SKM-1 treated with dmso at 0.1 percent for 144 hours (cell line): Measurements from ENCODE around the gene TMEM245.

Experiments
- DNase-seq: peaks from one replicate; lab custom pipeline; 2025; ENCODE audit not compliant: unreplicated experiment; lab: John Stamatoyannopoulos, UW

The TMEM245 gene

DNA sequence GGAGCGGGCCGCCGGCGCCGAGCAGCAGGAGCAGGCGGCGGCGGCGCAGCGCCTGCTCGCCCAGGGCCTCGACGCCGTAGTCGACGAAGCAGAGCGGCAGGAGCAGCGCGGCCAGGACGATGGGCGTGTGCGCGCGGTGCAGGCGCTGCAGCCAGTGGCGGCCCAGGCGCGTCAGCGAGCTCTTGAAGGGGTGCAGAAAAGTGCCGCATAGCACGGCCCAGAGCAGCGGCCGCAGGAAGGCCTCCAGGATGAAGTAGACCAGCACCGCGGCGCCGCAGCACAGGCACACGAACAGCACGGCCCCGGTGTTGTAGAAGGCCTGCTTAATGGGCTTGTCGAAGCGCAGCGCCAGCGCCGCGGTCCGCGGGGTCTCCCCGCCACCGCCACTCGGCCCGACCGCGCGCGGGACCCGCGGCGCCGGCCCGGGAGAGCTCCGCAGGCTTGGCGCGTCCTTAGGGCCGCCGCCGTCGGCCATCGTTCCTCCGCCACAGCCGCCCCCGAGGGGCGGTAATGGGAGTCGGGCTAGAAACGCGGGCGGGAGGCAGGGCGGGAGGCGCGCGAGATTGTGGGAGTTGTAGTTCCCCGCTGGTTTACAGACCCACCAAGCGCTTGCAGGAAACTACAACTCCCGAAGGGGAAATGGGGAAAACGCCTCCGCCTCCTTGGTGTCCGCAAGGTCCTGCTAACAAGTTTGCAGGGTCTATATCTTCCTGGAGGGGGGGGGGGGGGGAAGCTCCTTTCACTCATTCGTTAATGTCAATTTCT, at the start of gene TMEM245:
Gene TMEM245, minus strand, starts transcription at position 509 of the 765 bp plus-strand sequence. Its CDS starts 34 bp downstream, at position 475.
- DNase-seq, result peak; percentile 80

DNA sequence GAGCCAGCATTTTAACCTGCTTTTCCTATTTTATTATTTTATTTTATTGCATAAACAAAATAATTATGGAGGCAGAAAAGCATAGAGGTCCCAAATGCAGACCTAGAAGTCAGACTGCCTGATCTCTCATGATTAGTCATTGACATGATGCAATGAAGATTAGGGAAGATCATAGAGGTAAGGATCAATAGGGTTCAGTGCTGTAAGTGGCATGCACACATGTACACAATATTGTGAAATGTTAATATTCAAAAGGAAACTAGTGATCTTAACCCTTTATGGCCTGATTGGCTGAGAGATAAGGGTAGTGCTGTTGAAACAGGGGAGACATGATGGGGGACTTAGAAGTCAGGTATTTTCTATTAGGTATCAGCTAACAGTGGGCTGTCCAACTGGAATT, 48.4 kb upstream of the TMEM245 start:
- DNase-seq, result no peak

GRCh38 chr9:109167716-109168115, 48.0 kb upstream of the TMEM245 start:
- no peak for DNase-seq

- no peak for DNase-seq
These were observed 47.2 kb upstream of the TMEM245 start, which contains the start of gene FRRS1L for GRCh38 chr9:109166771-109167601. Gene FRRS1L, minus strand, starts transcription at chr9:109167249. Its CDS starts 111 bp downstream, at chr9:109167138.

DNA sequence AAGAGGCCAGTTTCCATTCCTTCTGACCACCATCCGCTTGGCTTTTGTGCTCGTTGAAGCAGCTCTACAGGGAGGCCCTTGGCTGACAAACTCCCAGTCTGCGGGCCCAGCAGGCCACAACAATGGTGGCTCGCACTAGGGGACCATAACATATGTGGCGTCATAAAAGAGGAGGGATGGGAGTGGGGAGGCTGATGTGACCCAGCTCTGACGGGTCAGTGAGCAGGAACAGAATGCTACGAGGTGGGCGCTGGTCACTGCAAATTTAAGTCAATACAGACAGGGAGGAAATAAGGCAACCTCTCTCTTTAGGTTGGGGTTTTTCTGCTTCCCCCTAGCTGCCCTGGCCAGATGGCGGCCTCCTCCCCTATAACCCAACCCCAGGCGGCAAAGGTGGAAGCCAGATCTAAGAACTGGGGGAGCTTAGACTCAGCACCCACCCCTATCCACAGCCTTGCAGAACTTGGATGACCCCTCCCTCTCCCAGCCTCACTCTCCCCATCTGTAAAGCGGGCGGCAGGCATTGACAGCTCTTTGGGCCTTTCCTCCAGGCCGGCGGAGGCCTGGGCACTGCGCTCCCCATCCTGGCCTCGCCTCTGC, 46.5 kb upstream of the TMEM245 start:
- DNase-seq, result no peak

DNA sequence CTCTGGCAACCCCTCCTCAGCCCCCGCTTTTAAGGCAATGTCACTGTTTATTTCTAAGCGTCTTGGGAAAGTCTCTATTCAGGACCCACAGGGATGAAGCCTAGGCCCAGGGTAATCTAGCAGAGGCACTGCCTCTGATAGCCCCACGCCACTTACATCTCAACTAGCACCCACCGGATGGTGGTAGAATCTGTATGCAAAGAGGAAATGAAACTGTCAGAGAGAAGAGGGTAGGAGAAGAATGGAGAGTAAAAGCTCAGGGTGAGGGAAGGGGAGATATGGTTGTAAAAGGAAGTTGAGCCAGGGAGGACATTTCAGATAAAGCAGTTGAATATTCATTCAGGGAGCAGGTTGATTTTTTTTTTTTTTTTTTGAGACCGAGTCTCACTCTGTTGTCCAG, 44.3 kb upstream of the TMEM245 start:
- peak; percentile 14 for DNase-seq

- DNase-seq, result no peak
These were observed 43.4 kb upstream of the TMEM245 start for GRCh38 chr9:109163194-109163593.

DNA sequence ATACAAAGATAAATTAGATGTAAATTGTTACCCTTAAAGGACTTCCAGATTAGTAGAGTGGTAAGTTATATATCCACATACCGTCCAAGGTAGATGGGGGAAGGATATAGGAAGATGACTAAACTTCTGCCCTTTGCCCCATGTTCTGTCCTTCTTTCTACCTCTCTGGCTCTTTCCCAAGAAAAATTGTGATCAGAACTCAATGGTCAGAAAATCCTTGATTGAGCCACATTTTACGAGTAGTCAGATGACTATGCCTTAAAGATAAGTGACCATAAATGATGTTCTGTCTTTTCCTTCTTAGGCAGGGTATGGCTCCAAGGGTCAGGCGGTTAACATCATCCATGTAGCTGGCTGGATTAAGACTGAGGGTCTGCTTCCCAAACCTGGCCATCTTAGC, 42.9 kb upstream of the TMEM245 start:
- no peak for DNase-seq

GRCh38 chr9:109161471-109161870, 41.7 kb upstream of the TMEM245 start:
- DNase-seq, result no peak

DNA sequence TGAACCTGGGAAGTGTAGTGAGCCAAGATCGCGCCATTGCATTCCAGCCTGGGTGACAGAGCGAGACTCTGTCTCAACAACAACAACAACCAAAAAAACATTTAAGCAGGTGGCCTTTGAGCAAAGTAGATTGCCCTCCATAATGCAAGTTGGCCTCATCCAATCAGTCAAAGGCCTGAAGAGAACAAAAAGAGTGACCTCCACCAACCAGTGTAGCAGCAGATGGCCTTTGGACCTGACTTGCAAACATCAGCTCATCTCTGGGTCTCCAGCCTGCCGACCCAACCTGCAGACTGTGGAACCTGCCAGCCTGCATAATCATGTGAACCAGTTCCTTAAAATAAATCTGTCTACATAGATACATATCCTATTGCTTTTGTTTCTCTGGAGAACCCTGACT, 39.8 kb upstream of the TMEM245 start:
- no peak for DNase-seq

GRCh38 chr9:109158651-109159050, 38.9 kb upstream of the TMEM245 start:
- DNase-seq, result no peak

DNA sequence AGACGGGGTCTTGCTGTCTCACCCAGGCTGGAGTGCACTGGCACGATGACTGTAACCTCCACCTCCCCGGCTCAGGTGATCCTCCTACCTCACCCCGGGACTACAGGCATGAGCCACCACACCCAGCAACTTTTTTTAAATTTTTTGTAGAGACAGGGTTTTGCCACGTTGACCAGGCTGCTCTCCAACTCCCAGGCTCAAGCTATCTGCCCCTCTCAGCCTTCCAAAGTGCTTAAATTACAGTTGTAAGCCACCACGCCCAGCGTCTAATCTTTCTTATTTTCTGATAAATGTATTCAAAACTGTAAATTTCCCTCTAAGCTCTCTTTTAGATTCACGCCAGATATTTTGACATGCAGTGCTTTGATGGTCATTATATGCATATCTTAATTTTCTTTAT, 37.0 kb upstream of the TMEM245 start:
- no peak for DNase-seq

DNA sequence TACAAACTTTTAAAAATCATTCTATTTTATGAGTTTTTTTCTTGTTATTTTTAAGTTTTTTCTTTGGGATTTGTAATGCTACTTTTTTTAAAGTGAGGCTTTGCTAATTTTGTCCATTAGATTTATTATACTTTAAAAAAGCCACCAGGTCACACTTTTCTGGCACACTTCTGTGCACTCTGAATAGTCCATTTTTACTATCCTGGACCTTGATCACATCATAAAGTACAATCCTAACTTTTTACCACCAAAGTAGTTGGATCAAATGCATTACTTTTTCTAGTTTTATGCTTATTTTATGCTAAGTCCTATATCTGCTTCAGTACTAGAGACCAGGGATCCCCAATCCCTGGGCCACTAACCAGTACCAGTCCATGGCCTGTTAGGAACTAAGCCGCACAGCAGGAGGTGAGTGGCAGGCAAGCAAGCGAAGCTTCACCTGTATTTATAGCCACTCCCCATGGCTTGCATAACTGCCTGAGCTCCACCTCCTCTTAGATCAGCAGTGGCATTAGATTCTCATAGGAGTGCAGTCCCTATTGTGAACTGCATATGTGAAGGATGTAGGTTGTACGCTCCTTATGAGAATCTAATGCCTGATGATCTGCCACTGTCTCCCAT, 31.3 kb upstream of the TMEM245 start:
- DNase-seq, result no peak

DNA sequence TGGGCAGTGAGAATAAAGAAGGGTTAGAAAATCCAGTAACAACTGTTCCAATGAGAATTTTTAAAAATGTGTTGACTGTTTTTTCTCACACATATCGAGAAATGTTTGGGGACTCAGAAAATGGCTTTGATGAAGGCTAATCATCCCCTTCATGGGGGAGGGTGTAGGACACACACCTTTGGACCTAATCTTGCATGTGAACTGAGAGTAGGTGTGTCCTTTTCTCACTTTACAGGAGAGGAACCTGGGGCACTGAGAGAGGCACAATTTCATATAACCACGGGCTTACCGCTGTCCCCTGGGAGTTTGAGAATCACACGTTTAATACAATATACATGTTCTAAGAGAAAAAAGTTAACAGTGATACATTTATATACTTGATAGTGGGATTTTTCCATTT, 30.0 kb upstream of the TMEM245 start:
- no peak for DNase-seq

- no peak for DNase-seq
These were observed 29.3 kb upstream of the TMEM245 start for GRCh38 chr9:109149089-109149488.

- no peak for DNase-seq
These were observed 25.3 kb upstream of the TMEM245 start for GRCh38 chr9:109145051-109145450.

- peak; percentile 20 for DNase-seq
These were observed 24.3 kb upstream of the TMEM245 start for GRCh38 chr9:109143881-109144562.

DNA sequence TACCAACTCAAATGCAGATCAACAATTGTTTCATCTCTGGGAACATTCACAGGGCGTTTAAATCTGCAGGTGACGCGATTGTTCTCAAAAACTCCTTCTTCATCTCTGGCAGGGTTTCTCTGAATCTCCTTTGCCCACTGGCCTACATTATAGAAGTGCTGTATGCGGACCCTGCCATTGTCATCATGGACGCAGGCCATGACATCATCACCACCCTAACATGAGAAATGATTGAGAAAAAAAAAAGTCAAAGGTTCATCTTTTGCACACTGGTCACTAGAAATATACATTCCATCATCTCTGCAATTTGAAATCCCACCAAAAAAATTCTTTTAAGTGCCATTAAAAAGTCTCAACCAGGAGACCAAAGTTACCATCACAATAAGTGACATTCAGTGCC, 21.6 kb upstream of the TMEM245 start:
- DNase-seq, result no peak

GRCh38 chr9:109139851-109140250, 20.1 kb upstream of the TMEM245 start:
- DNase-seq, result no peak

DNA sequence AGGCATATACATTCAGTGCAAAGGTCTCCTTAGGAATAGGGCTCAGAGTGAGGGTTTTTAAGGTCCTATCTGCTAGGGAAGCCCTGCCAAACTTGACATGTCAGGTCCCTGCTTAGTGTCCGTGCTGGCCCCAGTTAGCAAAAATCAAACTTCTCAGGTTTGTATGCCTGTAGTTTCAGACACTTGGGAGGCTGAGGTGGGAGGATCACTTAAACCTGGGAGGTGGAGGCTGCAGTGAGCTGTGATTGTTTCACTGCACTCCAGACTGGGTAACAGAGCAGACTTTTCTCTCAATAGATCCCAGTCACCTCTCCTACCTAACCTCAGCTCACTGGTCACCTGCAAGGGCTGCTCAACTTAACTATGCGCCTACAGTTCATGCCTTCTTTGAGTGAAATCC, 18.7 kb upstream of the TMEM245 start:
- DNase-seq, result no peak

GRCh38 chr9:109134167-109134578, 14.4 kb upstream of the TMEM245 start:
- no peak for DNase-seq
